SU-DHL-6 (cell line): ENCODE results near the gene ST6GALNAC3.

ENCODE experiments used
- H2AFZ ChIP-seq: fragments of 200-600 bp; sonication (generic); 2 replicates; pipeline ENCODE4 v1.6.1; 2014; ENCODE audit warnings: low read depth, mild to moderate bottlenecking, moderate library complexity, mixed read lengths, antibody characterized with exemption, low read length; ENCODE audit not compliant: severe bottlenecking
- H3F3A ChIP-seq: fragments of 200-600 bp; shearing (Covaris generic); 2 replicates; pipeline ENCODE4 v1.6.0; 2016; ENCODE audit warnings: antibody characterized with exemption, mild to moderate bottlenecking; ENCODE audit not compliant: insufficient read depth
- H3K27ac ChIP-seq: fragments of 200-600 bp; sonication (generic); 2 replicates; pipeline ENCODE4 v1.5.1; 2016; ENCODE audit warnings: low read depth, mild to moderate bottlenecking, low read length, moderate library complexity, mixed read lengths
- H3K27me3 ChIP-seq: fragments of 200-600 bp; sonication (generic), shearing (Covaris generic); 2 replicates; pipeline ENCODE4 v1.6.0; 2014; ENCODE audit warnings: mild to moderate bottlenecking, low read length
- H3K36me3 ChIP-seq: fragments of 200-600 bp; sonication (generic); 2 replicates; pipeline ENCODE4 v1.6.1; 2014; ENCODE audit warnings: mild to moderate bottlenecking, low read length, mixed read lengths
- H3K4me2 ChIP-seq: fragments of 300-600, 200-600 bp; shearing (Covaris generic), sonication (generic); 2 replicates; pipeline ENCODE4 v1.6.0; 2014; ENCODE audit warnings: low read length, low read depth, mild to moderate bottlenecking; ENCODE audit not compliant: poor library complexity, severe bottlenecking
- H3K4me3 ChIP-seq: fragments of 200-600 bp; sonication (generic); 2 replicates; pipeline ENCODE4 v1.5.1; 2014; ENCODE audit warnings: antibody characterized with exemption, low read length, mild to moderate bottlenecking, mixed read lengths; ENCODE audit not compliant: insufficient read depth, poor library complexity, severe bottlenecking
- H3K79me2 ChIP-seq: fragments of 200-600 bp; sonication (generic); 2 replicates; pipeline ENCODE4 v1.6.1; 2014; ENCODE audit warnings: mild to moderate bottlenecking, low read length, moderate library complexity; ENCODE audit not compliant: insufficient read depth
- H3K9ac ChIP-seq: fragments of 200-600 bp; sonication (generic); 2 replicates; pipeline ENCODE4 v1.7.0; 2014; ENCODE audit warnings: mild to moderate bottlenecking, low read length
- H3K9me2 ChIP-seq: fragments of 200-600 bp; sonication (generic); replicated peaks from 2 replicates; pipeline ENCODE4 v1.6.1; 2014; ENCODE audit warnings: low read length; ENCODE audit not compliant: insufficient read depth
- H3K9me3 ChIP-seq: fragments of 200-600 bp; sonication (generic); 2 replicates; pipeline ENCODE4 v1.6.1; 2014; ENCODE audit warnings: low read length, mixed read lengths; ENCODE audit not compliant: insufficient read depth
- H4K20me1 ChIP-seq: fragments of 200-600 bp; sonication (generic); 2 replicates; pipeline ENCODE4 v1.6.1; 2014; ENCODE audit warnings: low read depth, mild to moderate bottlenecking, antibody characterized with exemption, low read length, moderate library complexity, mixed read lengths
- EZH2phosphoT487 ChIP-seq: fragments of 200-600 bp; sonication (generic), shearing (Covaris generic); conservative IDR thresholded peaks from 2 replicates; pipeline ENCODE4 v1.6.1; 2018; ENCODE audit warnings: mild to moderate bottlenecking, antibody characterized with exemption, low read length, moderate library complexity, mixed read lengths
- TF ChIP-seq, protein P1 (sequence below): fragments of 200-600 bp; sonication (generic); IDR thresholded peaks from one replicate; pipeline ENCODE4 v1.5.1; 2017; ENCODE audit warnings: antibody characterized with exemption, mild to moderate bottlenecking, low read length, moderate library complexity; ENCODE audit not compliant: insufficient read depth, poor library complexity, severe bottlenecking

Gene ST6GALNAC3

DNA sequence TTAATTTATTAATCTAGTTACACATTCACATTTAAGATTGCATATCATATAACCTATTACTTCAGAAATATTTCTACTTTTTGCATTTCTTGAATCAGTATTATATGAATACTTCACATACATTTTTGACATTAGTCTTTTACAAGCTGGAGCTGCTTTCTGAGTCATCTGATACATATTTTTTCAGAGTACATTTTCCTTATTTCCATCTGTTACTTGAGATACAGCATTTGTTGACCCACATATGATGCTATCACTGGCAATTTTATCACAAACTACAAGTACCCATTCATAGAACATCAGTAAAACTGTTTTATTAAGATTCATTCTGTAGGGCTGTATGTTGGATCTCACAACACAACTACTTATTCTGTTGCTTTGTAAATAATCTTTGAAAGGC lies 425.6 kb downstream of the ST6GALNAC3 start:
- no peaks in the 10 kb centered on the region for H3F3A ChIP-seq
- no peaks in the 10 kb centered on the region for H3K27me3 ChIP-seq
- no peaks in the 10 kb centered on the region for H3K9me3 ChIP-seq
- no peak overlapping the region for H2AFZ ChIP-seq
- no peak overlapping the region for H3K27ac ChIP-seq
- H3K9ac ChIP-seq = no peak overlapping the region
- H3K79me2 ChIP-seq = no peaks in the 10 kb centered on the region
- H3K36me3 ChIP-seq = no peaks in the 10 kb centered on the region
- no peak overlapping the region for H3K4me3 ChIP-seq
- no peak overlapping the region for H3K4me2 ChIP-seq
- TF ChIP-seq EZH2phosphoT487 = no peak
- TF ChIP-seq, protein P1, sequence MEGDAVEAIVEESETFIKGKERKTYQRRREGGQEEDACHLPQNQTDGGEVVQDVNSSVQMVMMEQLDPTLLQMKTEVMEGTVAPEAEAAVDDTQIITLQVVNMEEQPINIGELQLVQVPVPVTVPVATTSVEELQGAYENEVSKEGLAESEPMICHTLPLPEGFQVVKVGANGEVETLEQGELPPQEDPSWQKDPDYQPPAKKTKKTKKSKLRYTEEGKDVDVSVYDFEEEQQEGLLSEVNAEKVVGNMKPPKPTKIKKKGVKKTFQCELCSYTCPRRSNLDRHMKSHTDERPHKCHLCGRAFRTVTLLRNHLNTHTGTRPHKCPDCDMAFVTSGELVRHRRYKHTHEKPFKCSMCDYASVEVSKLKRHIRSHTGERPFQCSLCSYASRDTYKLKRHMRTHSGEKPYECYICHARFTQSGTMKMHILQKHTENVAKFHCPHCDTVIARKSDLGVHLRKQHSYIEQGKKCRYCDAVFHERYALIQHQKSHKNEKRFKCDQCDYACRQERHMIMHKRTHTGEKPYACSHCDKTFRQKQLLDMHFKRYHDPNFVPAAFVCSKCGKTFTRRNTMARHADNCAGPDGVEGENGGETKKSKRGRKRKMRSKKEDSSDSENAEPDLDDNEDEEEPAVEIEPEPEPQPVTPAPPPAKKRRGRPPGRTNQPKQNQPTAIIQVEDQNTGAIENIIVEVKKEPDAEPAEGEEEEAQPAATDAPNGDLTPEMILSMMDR = no peak
- no peaks in the 10 kb centered on the region for H3K9me2 ChIP-seq
- no peaks in the 10 kb centered on the region for H4K20me1 ChIP-seq

DNA sequence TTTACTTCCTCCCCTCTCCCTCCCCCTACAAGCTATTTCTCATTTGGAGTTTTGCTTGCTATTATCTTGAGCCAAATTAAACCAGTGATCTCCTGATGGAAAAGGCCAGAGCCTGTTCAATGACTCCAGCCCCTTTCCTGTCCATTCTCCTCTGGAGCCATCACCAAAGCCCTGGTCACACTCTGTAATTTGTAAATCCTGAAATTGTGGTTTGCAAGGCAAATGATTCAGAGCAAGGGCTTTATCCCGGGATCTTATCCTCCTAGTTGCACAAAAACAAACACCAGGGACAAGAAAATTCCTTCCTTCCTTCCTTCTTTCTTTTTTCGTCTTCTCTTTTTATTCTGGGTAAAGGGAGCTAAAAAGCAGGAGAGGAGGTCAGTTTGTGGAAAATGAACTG lies 426.6 kb downstream of the ST6GALNAC3 start:
- Histone ChIP-seq H4K20me1 (no peaks in the 10 kb centered on the region), H3K4me3 (no peak overlapping the region), H3K36me3 (no peaks in the 10 kb centered on the region), H3F3A (no peaks in the 10 kb centered on the region), H3K27ac (no peak overlapping the region), H3K9me3 (no peaks in the 10 kb centered on the region), H3K9me2 (no peaks in the 10 kb centered on the region), H3K4me2 (no peak overlapping the region), H3K79me2 (no peaks in the 10 kb centered on the region), H3K27me3 (no peaks in the 10 kb centered on the region), H2AFZ (no peak overlapping the region), H3K9ac (no peak overlapping the region)
- TF ChIP-seq EZH2phosphoT487 = no peak
- TF ChIP-seq, protein P1 = no peak

DNA sequence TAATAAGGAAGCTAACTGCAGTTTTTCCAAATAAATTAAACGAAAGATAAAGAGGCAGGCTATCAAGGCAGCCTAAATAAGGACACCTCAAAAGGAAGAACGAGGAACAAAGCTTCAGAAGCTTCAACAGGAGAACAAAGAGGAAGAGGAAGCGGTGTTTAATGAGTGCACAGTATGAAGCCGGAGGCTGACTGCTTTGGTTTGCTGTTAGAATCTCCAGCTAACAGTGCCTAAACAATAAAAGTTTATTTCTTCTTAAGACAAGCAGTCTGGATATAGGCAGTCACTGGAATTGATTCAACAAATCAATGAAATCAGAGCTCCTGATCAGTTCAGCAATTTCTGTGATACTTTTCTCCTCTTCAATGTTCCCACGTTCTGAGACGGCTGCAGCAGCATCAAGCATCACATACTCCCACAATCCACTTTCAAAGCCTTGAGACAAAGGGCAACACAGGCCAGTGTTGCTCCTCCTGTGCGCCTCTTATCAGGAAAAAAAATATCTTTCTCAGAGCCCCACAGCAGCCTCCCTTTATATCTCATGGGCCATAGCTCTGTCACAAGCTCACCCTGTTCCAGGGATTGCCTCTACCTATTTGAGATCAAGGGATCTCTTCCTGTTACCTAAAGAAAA lies 427.2 kb downstream of the ST6GALNAC3 start:
- Histone ChIP-seq H3K4me3 (no peak overlapping the region), H3K79me2 (no peaks in the 10 kb centered on the region), H3K9ac (no peak overlapping the region), H3K36me3 (no peaks in the 10 kb centered on the region), H3K9me3 (no peaks in the 10 kb centered on the region), H3K27ac (no peak overlapping the region), H2AFZ (no peak overlapping the region), H3F3A (no peaks in the 10 kb centered on the region), H3K4me2 (no peak overlapping the region), H4K20me1 (no peaks in the 10 kb centered on the region), H3K9me2 (no peaks in the 10 kb centered on the region), H3K27me3 (no peaks in the 10 kb centered on the region)
- TF ChIP-seq, protein P1 = no peak
- TF ChIP-seq EZH2phosphoT487 = no peak
